GM19438 (cell line): ENCODE data around the gene EXOSC1.
"Not testable (repeated sequence)": the region's sequence is repeated elsewhere in the genome, so short reads cannot be mapped to it uniquely, and the experiment has no call there.

Source experiments
- ATAC-seq: cut with Tn5 transposase; IDR thresholded peaks from one replicate; pipeline ENCODE4 v1.9.1; 2021; ENCODE audit warnings: low read depth; ENCODE audit not compliant: unreplicated experiment

EXOSC1 gene

GRCh38 chr10:97459933-97460332, 14.1 kb upstream of the EXOSC1 start:
- ATAC-seq: no peak

GRCh38 chr10:97459111-97459510, 13.3 kb upstream of the EXOSC1 start:
- no peak for ATAC-seq

GRCh38 chr10:97456686-97457065, 10.9 kb upstream of the EXOSC1 start:
- ATAC-seq: no peak

- no peak for ATAC-seq
These were observed 10.4 kb upstream of the EXOSC1 start for GRCh38 chr10:97456034-97456685.

GRCh38 chr10:97454330-97455036, 8.7 kb upstream of the EXOSC1 start:
- ATAC-seq: no peak

GRCh38 chr10:97452352-97452751, 6.5 kb upstream of the EXOSC1 start:
- no peak for ATAC-seq

GRCh38 chr10:97451605-97452004, 5.8 kb upstream of the EXOSC1 start:
- ATAC-seq: no peak

GRCh38 chr10:97450828-97451227, 5.0 kb upstream of the EXOSC1 start:
- no peak for ATAC-seq

GRCh38 chr10:97445357-97445721, 467 bp downstream of the EXOSC1 start:
- ATAC-seq: no peak

GRCh38 chr10:97444212-97444611, 1.6 kb downstream of the EXOSC1 start:
- no peak for ATAC-seq

- ATAC-seq: no peak
These were observed 3.5 kb downstream of the EXOSC1 start for GRCh38 chr10:97442277-97442676.

GRCh38 chr10:97435211-97435610, 10.6 kb downstream of the EXOSC1 start:
- ATAC-seq: no peak

- no peak for ATAC-seq
These were observed 11.2 kb downstream of the EXOSC1 start for GRCh38 chr10:97434557-97434956.

GRCh38 chr10:97434055-97434454, 11.8 kb downstream of the EXOSC1 start:
- no peak for ATAC-seq

GRCh38 chr10:97428572-97428981, 17.2 kb downstream of the EXOSC1 start:
- no peak for ATAC-seq

- ATAC-seq: no peak
These were observed 18.1 kb downstream of the EXOSC1 start for GRCh38 chr10:97427571-97428179.

- ATAC-seq: no peak
These were observed 18.8 kb downstream of the EXOSC1 start for GRCh38 chr10:97426776-97427570.

- peak; percentile 82 for ATAC-seq
These were observed 19.6 kb downstream of the EXOSC1 start, which contains the start of gene PGAM1 for GRCh38 chr10:97425964-97426775. TSS of gene PGAM1 (plus strand) at chr10:97426191. CDS start at chr10:97426308, 117 bp downstream.

- ATAC-seq: not testable (repeated sequence)
These were observed 22.1 kb downstream of the EXOSC1 start for GRCh38 chr10:97423757-97424098.

- ATAC-seq: no peak
These were observed 29.2 kb downstream of the EXOSC1 start for GRCh38 chr10:97416565-97416964.
